ENCODE data around the gene RNGTT.

The RNGTT gene

DNA sequence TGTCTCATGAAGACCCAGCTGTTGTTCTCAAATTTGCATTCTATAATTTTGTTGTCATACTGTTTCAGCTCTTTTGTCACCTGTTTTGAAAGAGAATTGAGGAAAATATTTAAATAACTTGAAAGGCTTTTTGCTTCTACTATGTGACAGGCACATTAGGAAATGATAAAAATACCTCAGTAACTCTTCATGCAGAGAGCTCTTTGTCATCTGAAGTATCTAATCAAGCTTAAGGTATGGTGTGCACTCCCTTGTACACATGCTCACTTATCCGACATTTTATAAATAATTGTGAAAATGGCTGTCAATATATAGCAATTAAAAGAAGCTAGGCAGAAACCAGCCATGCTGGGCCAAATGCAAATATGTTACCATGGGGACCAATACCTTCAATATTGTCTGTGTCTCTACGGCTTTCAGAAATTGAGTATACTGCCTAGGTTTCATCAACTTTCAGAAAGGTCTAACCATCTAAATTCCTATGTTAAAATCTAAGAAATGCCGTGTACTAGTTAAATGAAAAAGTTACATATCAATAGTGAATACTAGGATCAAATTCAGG lies 349.0 kb downstream of the RNGTT start:
- DNase-seq (ENCODE audit: low read depth in 2 of 2, low spot score in 1 of 2) = no peak

- no peak for DNase-seq (ENCODE audit: low read depth in 2 of 2, low spot score in 1 of 2)
Observed at GRCh38 chr6:88612631-88613030, 350.8 kb downstream of the RNGTT start.

- no peak for DNase-seq (ENCODE audit: low read depth in 2 of 2, low spot score in 1 of 2)
Observed at GRCh38 chr6:88611721-88612120, 351.7 kb downstream of the RNGTT start.

GRCh38 chr6:88609983-88610382 lies 353.4 kb downstream of the RNGTT start:
- DNase-seq (ENCODE audit: low read depth in 2 of 2, low spot score in 1 of 2) = no peak

DNA sequence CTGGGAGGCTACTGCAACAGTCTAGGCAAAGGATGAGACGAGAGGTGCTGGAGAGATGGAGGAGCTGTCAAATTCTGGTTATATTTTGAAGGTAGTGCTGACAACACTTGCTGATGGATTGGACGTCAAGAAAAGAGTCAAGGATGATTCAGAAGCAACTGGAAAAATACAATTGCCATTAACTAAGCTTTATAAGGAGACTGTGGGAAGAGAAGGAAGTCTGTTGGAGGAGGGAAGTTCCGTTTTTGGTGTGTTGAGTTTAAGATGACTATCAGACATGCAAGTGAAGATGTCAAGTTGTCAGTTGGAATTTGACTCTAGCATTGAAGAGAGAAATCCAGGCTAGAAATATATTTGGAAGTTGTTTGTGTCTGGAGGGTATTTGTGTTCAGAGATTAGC lies 358.1 kb downstream of the RNGTT start:
- DNase-seq (ENCODE audit: low read depth in 2 of 2, low spot score in 1 of 2) = no peak

GRCh38 chr6:88599571-88599970 lies 363.8 kb downstream of the RNGTT start:
- no peak for DNase-seq (ENCODE audit: low read depth in 2 of 2, low spot score in 1 of 2)

DNA sequence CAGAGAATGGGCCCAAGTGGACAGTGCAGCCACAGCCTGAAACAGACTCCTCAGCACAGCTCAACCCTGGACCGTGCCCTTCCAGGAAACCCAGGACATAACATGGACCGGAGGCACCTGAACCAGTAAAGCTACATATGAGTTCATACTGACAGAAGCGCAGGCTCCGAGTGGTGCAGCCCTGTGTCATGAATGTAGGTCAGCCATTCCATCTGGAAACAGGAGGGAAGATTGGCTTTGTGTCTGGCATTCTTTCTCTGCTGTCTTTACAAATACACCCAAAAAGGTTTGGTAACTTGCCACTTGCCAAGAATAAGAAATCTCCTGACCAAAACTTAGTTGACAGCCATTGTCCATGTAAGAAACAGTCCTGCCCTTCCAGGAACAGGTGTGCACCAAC lies 366.6 kb downstream of the RNGTT start:
- DNase-seq (ENCODE audit: low read depth in 2 of 2, low spot score in 1 of 2) = no peak

GRCh38 chr6:88588938-88589337 lies 374.5 kb downstream of the RNGTT start:
- no peak for DNase-seq (ENCODE audit: low read depth in 2 of 2, low spot score in 1 of 2)

GRCh38 chr6:88587150-88587520 lies 376.3 kb downstream of the RNGTT start:
- no peak for DNase-seq (ENCODE audit: low read depth in 2 of 2, low spot score in 1 of 2)

- DNase-seq (ENCODE audit: low read depth in 2 of 2, low spot score in 1 of 2) = no peak
Observed at GRCh38 chr6:88586371-88587149, 376.9 kb downstream of the RNGTT start.

GRCh38 chr6:88585276-88585692 lies 378.1 kb downstream of the RNGTT start:
- DNase-seq (ENCODE audit: low read depth in 2 of 2, low spot score in 1 of 2) = no peak

DNA sequence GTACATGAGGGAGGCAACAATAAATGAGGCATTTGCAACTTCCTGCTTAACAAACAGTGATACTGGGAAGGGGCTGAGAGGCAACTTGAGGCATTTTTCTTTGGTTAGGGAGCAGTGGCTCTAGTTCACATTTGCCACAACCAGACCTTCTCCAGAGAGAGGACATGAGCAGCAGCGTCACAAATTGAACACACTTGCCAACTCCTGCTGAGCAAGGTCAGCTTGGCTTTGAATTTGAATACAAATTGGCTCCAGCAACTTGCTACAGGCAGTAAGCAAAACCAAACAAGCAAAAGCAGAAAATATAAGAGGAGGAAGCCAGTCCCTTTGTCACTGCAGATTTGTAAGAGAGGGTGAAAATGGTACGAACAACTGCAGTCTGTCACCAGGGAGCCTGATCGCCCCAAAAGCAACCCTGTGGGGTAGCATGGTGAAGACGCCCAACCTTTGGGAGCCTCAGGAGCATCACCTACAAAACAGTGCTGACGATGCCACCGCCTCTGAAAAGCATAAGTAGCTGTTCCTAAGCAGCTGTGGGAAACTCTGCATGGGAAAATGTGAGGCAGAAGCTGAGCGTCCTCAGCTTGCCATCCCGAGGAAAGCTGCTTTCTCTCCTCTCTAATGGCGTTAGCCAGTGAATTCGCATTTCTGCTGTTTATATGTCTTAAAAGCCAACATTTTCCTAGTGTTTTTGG lies 378.7 kb downstream of the RNGTT start:
- no peak for DNase-seq (ENCODE audit: low read depth in 2 of 2, low spot score in 1 of 2)

GRCh38 chr6:88577461-88577860 lies 386.0 kb downstream of the RNGTT start:
- no peak for DNase-seq (ENCODE audit: low read depth in 2 of 2, low spot score in 1 of 2)

- DNase-seq (ENCODE audit: low read depth in 2 of 2, low spot score in 1 of 2) = no peak
Observed at GRCh38 chr6:88575536-88575935, 387.9 kb downstream of the RNGTT start.

DNA sequence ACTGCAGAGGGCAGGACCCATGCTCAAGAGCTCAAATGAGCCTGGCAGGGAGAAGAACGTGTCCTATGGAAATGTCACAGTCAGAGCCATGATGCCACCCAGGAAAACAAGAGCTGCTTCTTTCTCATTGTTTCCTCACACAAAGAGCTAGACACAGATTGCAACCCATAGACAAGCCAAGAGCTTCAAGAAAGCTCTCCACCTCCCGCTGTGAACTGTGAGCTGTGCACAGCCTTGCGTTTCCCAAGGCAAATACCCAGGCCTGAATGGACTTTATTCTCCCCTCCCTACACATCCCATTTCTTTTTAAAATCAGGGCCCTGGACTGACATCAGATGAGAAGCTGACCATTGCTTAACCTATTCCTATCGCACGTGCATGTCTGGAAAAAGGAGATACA lies 388.8 kb downstream of the RNGTT start:
- DNase-seq (ENCODE audit: low read depth in 2 of 2, low spot score in 1 of 2) = no peak

DNA sequence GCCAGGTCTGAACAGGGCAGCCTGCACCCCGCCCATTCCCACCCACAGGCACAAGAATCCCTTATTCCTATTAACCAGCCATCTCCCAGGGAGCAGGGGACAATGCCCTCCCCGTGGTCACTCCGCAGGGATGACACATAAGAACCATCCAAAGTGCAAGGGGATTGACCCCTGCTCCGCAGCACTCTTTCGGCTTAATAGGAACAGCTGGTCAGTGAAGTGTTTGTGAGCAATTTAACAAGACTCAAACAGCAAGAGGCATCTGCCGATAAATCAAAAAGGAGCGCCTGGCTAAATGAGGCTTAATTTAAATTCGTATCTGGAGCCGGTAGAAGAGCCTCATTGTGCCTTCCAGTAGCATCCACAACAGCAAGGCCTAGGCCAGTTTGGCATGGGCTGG lies 389.4 kb downstream of the RNGTT start:
- no peak for DNase-seq (ENCODE audit: low read depth in 2 of 2, low spot score in 1 of 2)

- DNase-seq (ENCODE audit: low read depth in 2 of 2, low spot score in 1 of 2) = no peak
Observed at GRCh38 chr6:88573561-88573960, 389.9 kb downstream of the RNGTT start.

DNA sequence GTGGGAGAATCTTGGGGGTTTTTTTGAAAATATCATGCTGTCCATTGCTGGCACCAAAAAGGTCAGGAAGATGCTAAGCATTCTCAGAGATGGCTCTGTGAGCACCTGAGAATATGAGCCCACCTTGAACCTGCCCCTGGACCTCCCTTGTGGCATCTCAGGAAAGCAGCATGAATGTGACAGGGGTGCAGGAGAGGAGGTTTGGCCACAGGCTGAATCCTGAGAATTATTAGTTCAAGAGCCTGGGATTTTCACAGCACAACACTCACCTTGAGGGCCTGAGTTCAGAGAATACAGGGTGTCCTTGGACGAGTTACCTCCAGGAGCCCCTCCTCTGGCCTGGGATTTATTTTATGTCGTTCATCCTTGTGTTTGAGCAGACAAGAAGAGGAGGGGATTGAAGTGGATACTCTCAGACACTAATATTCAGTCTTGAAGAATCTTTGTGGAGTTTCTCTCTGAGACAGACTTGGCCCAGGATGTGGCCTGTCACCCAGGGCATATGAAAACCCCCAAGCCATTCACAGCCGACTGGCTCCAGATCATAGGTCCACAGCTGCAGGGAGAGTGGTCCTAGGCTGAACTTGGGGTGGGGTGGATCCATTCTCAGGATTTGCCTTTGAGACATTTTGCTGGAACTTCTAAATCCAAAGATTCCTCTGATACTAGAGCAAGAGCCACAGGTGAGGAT lies 390.8 kb downstream of the RNGTT start:
- no peak for DNase-seq (ENCODE audit: low read depth in 2 of 2, low spot score in 1 of 2)

DNA sequence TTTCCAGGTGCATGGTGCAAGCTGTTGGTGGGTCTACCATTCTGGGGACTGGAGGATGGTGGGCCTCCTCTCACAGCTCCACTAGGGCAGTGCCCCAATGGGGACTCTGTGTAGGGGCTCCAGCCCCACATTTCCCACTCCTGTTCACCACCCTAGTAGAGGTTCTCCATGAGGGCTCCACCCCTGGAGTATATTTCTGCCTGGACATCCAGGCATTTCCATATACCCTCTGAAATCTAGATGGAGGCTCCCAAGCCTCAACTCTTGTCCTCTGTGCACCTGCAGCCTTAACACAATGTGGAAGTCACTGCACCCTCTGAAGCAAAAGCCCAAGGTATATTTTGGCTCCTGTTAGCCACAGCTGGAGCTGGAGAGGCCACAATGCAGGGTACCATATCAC lies 393.5 kb downstream of the RNGTT start:
- no peak for DNase-seq (ENCODE audit: low read depth in 2 of 2, low spot score in 1 of 2)

- DNase-seq (ENCODE audit: low read depth in 2 of 2, low spot score in 1 of 2) = no peak
Observed at GRCh38 chr6:88567696-88568095, 395.7 kb downstream of the RNGTT start.

- no peak for DNase-seq (ENCODE audit: low read depth in 2 of 2, low spot score in 1 of 2)
Observed at GRCh38 chr6:88566746-88567534, 396.5 kb downstream of the RNGTT start.
